DOHH2 (cell line): Measurements from ENCODE around the gene STARD3.
A peak's percentile ranks its signal among the peaks of the same experiment; 100 is the strongest.

Experiments used
- CTCF ChIP-seq: fragments of 200-600 bp; sonication (generic); IDR thresholded peaks from one replicate; pipeline ENCODE4 v1.5.1; 2014; ENCODE audit warnings: antibody characterized with exemption, mild to moderate bottlenecking, low read depth, low read length; ENCODE audit not compliant: poor library complexity, severe bottlenecking
- EZH2phosphoT487 ChIP-seq: fragments of 200-600 bp; sonication (generic); IDR thresholded peaks from 2 replicates; pipeline ENCODE4 v1.6.1; 2017; ENCODE audit warnings: borderline replicate concordance, mild to moderate bottlenecking, antibody characterized with exemption, low read length, moderate library complexity, mixed read lengths

- TF ChIP-seq CTCF: no peak
- TF ChIP-seq EZH2phosphoT487: peak; percentile 84
Measured at GRCh38 chr17:39600997-39601597, 35.8 kb upstream of the STARD3 start.
